Measurements from ENCODE around the gene LPO.

LPO gene

DNA sequence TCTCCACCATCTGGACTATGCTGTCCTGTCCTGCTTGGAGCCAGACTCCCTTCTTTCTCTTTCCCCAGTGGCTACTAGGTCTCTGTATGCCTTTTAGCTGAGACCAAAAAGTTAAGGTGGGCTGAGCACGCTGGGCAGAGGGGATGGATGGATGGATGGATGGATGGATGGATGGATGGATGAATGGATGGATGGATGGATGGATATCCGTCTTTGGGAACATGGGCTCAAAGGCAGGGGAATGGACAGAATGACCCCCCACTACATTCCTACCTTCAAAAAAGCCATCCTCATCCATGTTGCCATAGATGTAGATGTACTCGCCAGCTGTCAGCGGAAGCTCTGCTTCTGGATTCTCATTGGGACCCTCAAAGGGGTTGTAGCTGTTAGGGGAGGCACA is 77.4 kb downstream of the LPO start:
- no peak for DNase-seq (ENCODE audit: low read depth in 2 of 3, low spot score in 1 of 3)

- no peak for DNase-seq (ENCODE audit: low read depth in 2 of 3, low spot score in 1 of 3)
These were observed 78.0 kb downstream of the LPO start for GRCh38 chr17:58316260-58316960.

- peak in 2 of 3 donors; percentile 59 to 78 for DNase-seq (ENCODE audit: low read depth in 2 of 3, low spot score in 1 of 3)
These were observed 79.2 kb downstream of the LPO start for GRCh38 chr17:58317421-58318064.

DNA sequence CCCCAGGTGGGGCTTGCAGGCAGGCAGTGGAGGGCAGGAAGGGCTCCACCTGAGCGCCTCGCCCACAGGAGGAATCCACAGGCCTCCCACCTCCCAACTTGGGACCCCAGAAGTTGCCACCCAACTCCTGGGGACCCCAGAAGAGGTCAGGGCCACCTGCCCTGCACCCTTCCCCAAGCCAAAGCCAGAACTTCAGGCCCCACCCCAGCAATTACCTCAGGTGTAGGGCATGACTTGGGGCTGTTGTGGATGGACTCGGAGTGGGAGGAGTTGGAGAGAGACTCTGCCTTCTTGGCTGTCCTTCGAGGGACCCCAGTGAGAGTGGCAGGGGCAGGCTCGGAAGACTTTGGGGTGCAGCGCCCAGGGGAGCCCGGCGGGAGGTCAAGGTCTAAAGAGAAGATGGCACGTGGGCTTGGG is 79.7 kb downstream of the LPO start:
- DNase-seq (ENCODE audit: low read depth in 2 of 3, low spot score in 1 of 3): no peak

Data from stimulated activated CD4-positive, alpha-beta T cell treated with anti-CD3 and anti-CD28 coated beads, Interleukin-12 subunit alpha, Interleukin-12 subunit beta, amount 100 ng/mL, for 48 hours (primary cell).